HK-2 (cell line): ENCODE measurements around the gene MLH1.

Source experiments
- DNase-seq: peaks from one replicate; pipeline ENCODE4 v3.0.0-alpha.2; 2018; ENCODE audit not compliant: unreplicated experiment

MLH1 gene

GRCh38 chr3:37093481-37093880, 100.2 kb downstream of the MLH1 start:
- DNase-seq: no peak

GRCh38 chr3:37094636-37095035, 101.3 kb downstream of the MLH1 start:
- no peak for DNase-seq

GRCh38 chr3:37096288-37096687, 103.0 kb downstream of the MLH1 start:
- no peak for DNase-seq

GRCh38 chr3:37096975-37097374, 103.7 kb downstream of the MLH1 start:
- DNase-seq: no peak

GRCh38 chr3:37097776-37098175, 104.5 kb downstream of the MLH1 start:
- no peak for DNase-seq

- DNase-seq: no peak
These were observed 105.6 kb downstream of the MLH1 start for GRCh38 chr3:37098884-37099283.

- no peak for DNase-seq
These were observed 106.2 kb downstream of the MLH1 start for GRCh38 chr3:37099469-37099868.

- DNase-seq: no peak
These were observed 107.1 kb downstream of the MLH1 start for GRCh38 chr3:37100411-37100810.
